H9 (cell line): Measurements from ENCODE around the gene MDK. TPM values are rescaled to one million over a fixed set of nuclear protein-coding genes. Genes with fewer than 3 reads are reported as not detected.

Experiments used
- DNase-seq: peaks from one replicate; pipeline ENCODE4 v3.0.0-alpha.2; 2017
- H2AFZ ChIP-seq: one replicate; pipeline ENCODE4 v1.6.1; 2013; ENCODE audit warnings: mild to moderate bottlenecking, low read length, control low read depth, moderate library complexity
- H2AK5ac ChIP-seq: 2 replicates; pipeline ENCODE4 v1.6.1; 2013; ENCODE audit warnings: low read length, control low read depth, mixed read lengths; ENCODE audit not compliant: insufficient read length
- H2BK120ac ChIP-seq: one replicate; pipeline ENCODE4 v1.6.1; 2013; ENCODE audit warnings: low read depth, mild to moderate bottlenecking, low read length, control low read depth, inconsistent platforms; ENCODE audit not compliant: poor library complexity, severe bottlenecking
- H2BK12ac ChIP-seq: 2 replicates; pipeline ENCODE4 v1.6.1; 2013; ENCODE audit warnings: low read length, control low read depth, mixed read lengths, low read depth; ENCODE audit not compliant: insufficient read length
- H2BK15ac ChIP-seq: 2 replicates; pipeline ENCODE4 v1.6.1; 2013; ENCODE audit warnings: low read depth, low read length, control low read depth
- H2BK20ac ChIP-seq: one replicate; pipeline ENCODE4 v1.6.1; 2013; ENCODE audit warnings: low read depth, mild to moderate bottlenecking, low read length, control low read depth, inconsistent platforms; ENCODE audit not compliant: poor library complexity, severe bottlenecking
- H2BK5ac ChIP-seq: 2 replicates; pipeline ENCODE4 v1.6.1; 2013; ENCODE audit warnings: low read length, control low read depth, mixed read lengths; ENCODE audit not compliant: insufficient read length
- H3K14ac ChIP-seq: 2 replicates; pipeline ENCODE4 v1.6.1; 2013; ENCODE audit warnings: low read length, control low read depth; ENCODE audit not compliant: insufficient read depth
- H3K18ac ChIP-seq: 2 replicates; pipeline ENCODE4 v1.6.1; 2013; ENCODE audit warnings: low read depth, mild to moderate bottlenecking, mixed read lengths, low read length, control low read depth; ENCODE audit not compliant: insufficient read length
- H3K23ac ChIP-seq: 2 replicates; pipeline ENCODE4 v1.6.1; 2013; ENCODE audit warnings: low read length, control low read depth, mixed read lengths, low read depth; ENCODE audit not compliant: insufficient read length
- H3K23me2 ChIP-seq: 2 replicates; pipeline ENCODE4 v1.6.1; 2013; ENCODE audit warnings: low read depth, mild to moderate bottlenecking, mixed read lengths, low read length, control low read depth; ENCODE audit not compliant: insufficient read length, poor library complexity, severe bottlenecking
- H3K27ac ChIP-seq: 2 replicates; pipeline ENCODE4 v1.5.1; 2013; ENCODE audit warnings: low read length, control low read depth, mixed read lengths, low read depth; ENCODE audit not compliant: insufficient read length
- H3K27me3 ChIP-seq: 2 replicates; pipeline ENCODE4 v1.6.1; 2013; ENCODE audit warnings: low read length, control low read depth, inconsistent platforms; ENCODE audit not compliant: insufficient read depth
- H3K4ac ChIP-seq: 2 replicates; pipeline ENCODE4 v1.6.1; 2013; ENCODE audit warnings: low read depth, mild to moderate bottlenecking, control low read depth, inconsistent platforms, low read length, moderate library complexity
- H3K4me1 ChIP-seq: 2 replicates; pipeline ENCODE4 v1.6.1; 2013; ENCODE audit warnings: low read length, control low read depth, inconsistent platforms; ENCODE audit not compliant: insufficient read depth
- H3K4me2 ChIP-seq: 2 replicates; pipeline ENCODE4 v1.6.1; 2013; ENCODE audit warnings: low read length, control low read depth, mixed read lengths; ENCODE audit not compliant: insufficient read length, insufficient read depth
- H3K56ac ChIP-seq: 2 replicates; pipeline ENCODE4 v1.6.1; 2013; ENCODE audit warnings: low read depth, mild to moderate bottlenecking, mixed read lengths, low read length, control low read depth; ENCODE audit not compliant: insufficient read length
- H3K79me1 ChIP-seq: 2 replicates; pipeline ENCODE4 v1.6.1; 2013; ENCODE audit warnings: low read depth, mild to moderate bottlenecking, moderate library complexity, low read length, control low read depth, inconsistent platforms; ENCODE audit not compliant: insufficient read depth, poor library complexity, severe bottlenecking
- H3K79me2 ChIP-seq: 2 replicates; pipeline ENCODE4 v1.6.1; 2013; ENCODE audit warnings: low read length, control low read depth, inconsistent platforms; ENCODE audit not compliant: insufficient read depth
- H3K9ac ChIP-seq: 2 replicates; pipeline ENCODE4 v1.6.1; 2013; ENCODE audit warnings: low read length, control low read depth, mixed read lengths; ENCODE audit not compliant: insufficient read length; ENCODE audit errors: extremely low read depth
- H3K9me3 ChIP-seq: one replicate; pipeline ENCODE4 v1.6.1; 2013; ENCODE audit warnings: low read depth, low read length, inconsistent platforms; ENCODE audit not compliant: control insufficient read depth
- H3T11ph ChIP-seq: one replicate; pipeline ENCODE4 v1.6.1; 2013; ENCODE audit warnings: mild to moderate bottlenecking, low read length, control low read depth, inconsistent platforms
- H4K20me1 ChIP-seq: one replicate; pipeline ENCODE4 v1.6.1; 2013; ENCODE audit not compliant: control insufficient read depth, insufficient read length, insufficient read depth
- H4K5ac ChIP-seq: 2 replicates; pipeline ENCODE4 v1.6.1; 2013; ENCODE audit warnings: low read depth, mild to moderate bottlenecking, mixed read lengths, low read length, control low read depth; ENCODE audit not compliant: insufficient read length
- H4K8ac ChIP-seq: replicated peaks from 2 replicates; pipeline ENCODE4 v1.6.1; 2013; ENCODE audit warnings: low read length, control low read depth, mixed read lengths, low read depth; ENCODE audit not compliant: insufficient read length
- H4K91ac ChIP-seq: 2 replicates; pipeline ENCODE4 v1.6.1; 2013; ENCODE audit warnings: low read depth, mild to moderate bottlenecking, moderate library complexity, mixed read lengths, low read length, control low read depth; ENCODE audit not compliant: insufficient read length
- H3K27ac Mint-ChIP-seq, 3 experiments: 2 replicates in 2 of 3; 3 replicates in 1 of 3; pipeline ENCODE4 v1.8.0; 2020 to 2021; ENCODE audit warnings: mixed read lengths in 3 of 3, mild to moderate bottlenecking in 1 of 3, moderate library complexity in 1 of 3
- H3K27me3 Mint-ChIP-seq: 2 replicates; pipeline ENCODE4 v1.8.0; 2021; ENCODE audit warnings: low read depth, mild to moderate bottlenecking, moderate library complexity, mixed read lengths
- H3K36me3 Mint-ChIP-seq, 3 experiments: 2 replicates in 2 of 3; 3 replicates in 1 of 3; pipeline ENCODE4 v1.8.0; 2020 to 2021; ENCODE audit warnings: low read depth in 3 of 3, mixed read lengths in 3 of 3; ENCODE audit not compliant: insufficient read depth in 1 of 3
- H3K4me1 Mint-ChIP-seq, 2 experiments: 2 replicates each; pipeline ENCODE4 v1.8.0; 2020; ENCODE audit warnings: mixed read lengths in 2 of 2
- H3K4me3 Mint-ChIP-seq, 2 experiments: 2 replicates in 1 of 2; 3 replicates in 1 of 2; pipeline ENCODE4 v1.8.0; 2020 to 2021; ENCODE audit warnings: mild to moderate bottlenecking in 2 of 2, mixed read lengths in 2 of 2, moderate library complexity in 1 of 2
- H3K9me3 Mint-ChIP-seq, 2 experiments: 2 replicates in 1 of 2; 3 replicates in 1 of 2; pipeline ENCODE4 v1.8.0; 2020; ENCODE audit warnings: mild to moderate bottlenecking in 2 of 2, mixed read lengths in 2 of 2, moderate library complexity in 1 of 2
- WGBS: extraction: QIAGEN DNeasy Blood & Tissue Kit; methylation state at CpG from one replicate; pipeline ENCODE4 v1.1.7; 2013; ENCODE audit warnings: missing lambda C conversion rate, low lambda C conversion rate, mixed read lengths; ENCODE audit not compliant: insufficient read length; ENCODE audit errors: extremely low coverage; 5-methylcytosine and 5-hydroxymethylcytosine counted together
- total RNA-seq: library from RNA; stranded (reverse); gene quantifications from 2 replicates; pipeline ENCODE4 v1.2.1, GENCODE V29; 2021
- TF ChIP-seq, protein P1 (sequence below): fragments of 200-600 bp; sonication (generic); conservative IDR thresholded peaks from 3 replicates; pipeline ENCODE4 v1.8.0; 2021; ENCODE audit warnings: antibody characterized with exemption, mild to moderate bottlenecking

The MDK gene
- total RNA-seq, 1 experiment from 2014 or later: 392 TPM

DNA sequence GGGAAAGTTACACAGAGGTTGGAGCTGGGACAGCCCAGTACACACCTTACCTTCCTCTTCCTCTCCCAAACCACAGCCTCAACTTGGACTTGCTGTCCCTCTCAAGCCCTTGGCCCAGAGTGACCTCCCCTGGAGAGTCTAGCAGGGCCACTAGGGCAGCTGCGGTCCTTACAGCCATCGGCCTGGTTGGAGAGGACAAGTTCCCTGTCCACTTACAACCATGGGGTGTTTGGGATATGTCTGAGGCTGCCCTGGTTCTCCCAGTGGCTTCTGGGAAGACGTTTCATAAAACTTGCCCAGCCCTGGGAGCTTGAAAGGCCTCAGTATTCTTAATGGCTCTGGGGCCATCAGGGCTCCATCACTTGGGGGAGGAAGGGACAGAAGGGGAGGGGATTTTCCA is 47.3 kb upstream of the MDK start:
- Histone ChIP-seq H2AK5ac (no peak overlapping the region), H2BK20ac (no peak overlapping the region), H3K79me1 (no peaks in the 10 kb centered on the region), H4K91ac (no peak overlapping the region), H3K79me2 (no peaks in the 10 kb centered on the region), H3K9ac (no peak overlapping the region), H3K27me3 (peaks cover 22% of the 10 kb centered on the region; the same call in 1 of the 2 replicates), H3K27ac (no peak overlapping the region), H4K20me1 (no peaks in the 10 kb centered on the region), H3K4me1 (peaks cover 7% of the 10 kb centered on the region; the same call in 1 of the 2 replicates), H2BK120ac (no peak overlapping the region), H4K5ac (no peak overlapping the region), H2AFZ (no peak overlapping the region), H3K18ac (no peak overlapping the region), H3K14ac (no peak overlapping the region), H3K23me2 (peaks cover 7% of the 10 kb centered on the region), H3K56ac (no peak overlapping the region), H3T11ph (no peak overlapping the region), H3K4ac (no peak overlapping the region), H2BK5ac (no peak overlapping the region), H2BK12ac (no peak overlapping the region), H2BK15ac (no peak overlapping the region), H3K23ac (no peak overlapping the region), H4K8ac (no peak overlapping the region), H3K9me3 (no peaks in the 10 kb centered on the region), H3K4me2 (no peak overlapping the region)
- no peak overlapping the region for H3K27ac Mint-ChIP-seq
- H3K27me3 Mint-ChIP-seq: peaks cover 59% of the 10 kb centered on the region
- TF ChIP-seq, protein P1, sequence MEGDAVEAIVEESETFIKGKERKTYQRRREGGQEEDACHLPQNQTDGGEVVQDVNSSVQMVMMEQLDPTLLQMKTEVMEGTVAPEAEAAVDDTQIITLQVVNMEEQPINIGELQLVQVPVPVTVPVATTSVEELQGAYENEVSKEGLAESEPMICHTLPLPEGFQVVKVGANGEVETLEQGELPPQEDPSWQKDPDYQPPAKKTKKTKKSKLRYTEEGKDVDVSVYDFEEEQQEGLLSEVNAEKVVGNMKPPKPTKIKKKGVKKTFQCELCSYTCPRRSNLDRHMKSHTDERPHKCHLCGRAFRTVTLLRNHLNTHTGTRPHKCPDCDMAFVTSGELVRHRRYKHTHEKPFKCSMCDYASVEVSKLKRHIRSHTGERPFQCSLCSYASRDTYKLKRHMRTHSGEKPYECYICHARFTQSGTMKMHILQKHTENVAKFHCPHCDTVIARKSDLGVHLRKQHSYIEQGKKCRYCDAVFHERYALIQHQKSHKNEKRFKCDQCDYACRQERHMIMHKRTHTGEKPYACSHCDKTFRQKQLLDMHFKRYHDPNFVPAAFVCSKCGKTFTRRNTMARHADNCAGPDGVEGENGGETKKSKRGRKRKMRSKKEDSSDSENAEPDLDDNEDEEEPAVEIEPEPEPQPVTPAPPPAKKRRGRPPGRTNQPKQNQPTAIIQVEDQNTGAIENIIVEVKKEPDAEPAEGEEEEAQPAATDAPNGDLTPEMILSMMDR: no peak
- H3K9me3 Mint-ChIP-seq: no peaks in the 10 kb centered on the region; a peak in 1 of 5 replicates
- peaks cover 0 to 4% (median 0%) of the 10 kb centered on the region in 3 experiments; a peak in 2 of 7 replicates for H3K36me3 Mint-ChIP-seq
- no peak for DNase-seq
- H3K4me3 Mint-ChIP-seq: peak overlapping the region in 1 of 2 experiments; percentile 79; a peak in 1 of 5 replicates
- peaks cover 61 to 86% of the 10 kb centered on the region in 2 experiments for H3K4me1 Mint-ChIP-seq
- no CpG with 5 or more reads among the region's 3 CpGs for WGBS
